ENCODE measurements around the gene EPS8. TPM values are rescaled to one million over a fixed set of nuclear protein-coding genes. Genes with fewer than 3 reads are reported as not detected.
A peak's percentile ranks its signal among the peaks of the same experiment; 100 is the strongest.

Gene EPS8
- polyA plus RNA-seq, 1 of the 3 experiments (the other 2 are of a cell fraction) = 19.8 TPM

GRCh38 chr12:15800278-15800677, 11.1 kb upstream of the EPS8 start (continued):
- TF ChIP-seq RAD21 (IDR thresholded peaks at IDR 0.05; ENCODE audit: low read length) = no peak

GRCh38 chr12:15797818-15798217, 8.6 kb upstream of the EPS8 start:
- WGBS (ENCODE audit: low lambda C conversion rate) = 38% methylated on average over 3 of the region's 3 CpGs

GRCh38 chr12:15796493-15797141, 7.4 kb upstream of the EPS8 start:
- Histone ChIP-seq H3K4me3 (ENCODE audit: low read depth in 2 of 2, low read length in 1 of 2) (no peak overlapping the region), H3K9me2 (no peaks in the 10 kb centered on the region), H3K9ac (no peak overlapping the region), H3K4me2 (no peak overlapping the region), H4K20me1 (ENCODE audit: insufficient read depth) (no peaks in the 10 kb centered on the region), H3K4me1 (ENCODE audit: control insufficient read depth in 1 of 2, insufficient read depth in 2 of 2, low read depth in 1 of 2, low read length in 1 of 2) (peaks cover 0 to 17% of the 10 kb centered on the region in 2 experiments; a peak in 2 of 4 replicates), H3K36me3 (replicated peaks in 1 of 2; ENCODE audit: control insufficient read depth in 1 of 2, insufficient read depth in 2 of 2, low read length in 1 of 2) (no peaks in the 10 kb centered on the region), H3K79me2 (ENCODE audit: insufficient read depth) (no peaks in the 10 kb centered on the region), H3K9me3 (no peaks in the 10 kb centered on the region), H2AFZ (ENCODE audit: low read depth) (no peak overlapping the region), H3K27me3 (ENCODE audit: insufficient read depth) (no peaks in the 10 kb centered on the region), H3K27ac (ENCODE audit: low read depth in 2 of 2, low read length in 1 of 2) (no peak overlapping the region), H3F3A (replicated peaks; ENCODE audit: insufficient read depth) (no peaks in the 10 kb centered on the region)
- 62% methylated on average over 4 of the region's 4 CpGs for WGBS (ENCODE audit: low lambda C conversion rate)
- CTCF ChIA-PET = interaction anchor here (1.3 to 1.6 kb wide), 3 partner anchors 15 to 32 kb away, joined by 3 read pairs; no protein-coding TSS in a partner anchor
- no peak for DNase-seq
- POLR2A ChIA-PET = no interaction called here
- TF ChIP-seq REST (IDR thresholded peaks at IDR 0.05; ENCODE audit: low read depth, low read length) (no peak), RFX5 (IDR thresholded peaks at IDR 0.05; ENCODE audit: low read length) (no peak), POLR2AphosphoS5 (IDR thresholded peaks at IDR 0.05; ENCODE audit: low read depth, low read length) (no peak), NRF1 (IDR thresholded peaks at IDR 0.05; ENCODE audit: low read depth, low read length) (no peak), GATA2 (CRISPR knock-in tag; IDR thresholded peaks at IDR 0.05) (no peak), ZBTB33 (IDR thresholded peaks at IDR 0.05; ENCODE audit: borderline replicate concordance, low read depth) (0 out of 2 replicates have a peak, but pooled peaks have one; percentile 34), NFIC (IDR thresholded peaks at IDR 0.05; ENCODE audit: borderline replicate concordance) (peak; percentile 20; the same call in 1 of the 2 replicates), RAD21 (IDR thresholded peaks at IDR 0.05; ENCODE audit: low read length) (no peak), FOXJ3 (CRISPR knock-in tag; IDR thresholded peaks at IDR 0.05) (no peak), EP300 (IDR thresholded peaks at IDR 0.05; ENCODE audit: borderline replicate concordance in 1 of 2, low read depth in 1 of 2, low read length in 1 of 2) (peak in 1 of 2 experiments; percentile 75; a peak in 2 of 4 replicates), USF2 (IDR thresholded peaks at IDR 0.05; ENCODE audit: borderline replicate concordance, low read depth, low read length) (no peak), ELF1 (IDR thresholded peaks at IDR 0.05) (no peak), RCOR1 (IDR thresholded peaks at IDR 0.05; ENCODE audit: low read length) (no peak), MAX (IDR thresholded peaks at IDR 0.05; ENCODE audit: low read depth) (no peak), MXI1 (IDR thresholded peaks at IDR 0.05; ENCODE audit: low read depth, low read length) (no peak), CHD2 (IDR thresholded peaks at IDR 0.05; ENCODE audit: low read length, partially characterized antibody) (no peak), TCF12 (IDR thresholded peaks at IDR 0.05) (peak; percentile 83), JUND (IDR thresholded peaks at IDR 0.05) (peak; percentile 77)

More at GRCh38 chr12:15797818-15798217, 8.6 kb upstream of the EPS8 start:
- DNase-seq = no peak
- H3K27ac ChIP-seq (ENCODE audit: low read depth in 2 of 2, low read length in 1 of 2) = no peak overlapping the region
- TF ChIP-seq TEAD4 (IDR thresholded peaks at IDR 0.05; ENCODE audit: borderline replicate concordance, insufficient read depth) = no peak
- 0 out of 2 replicates have a peak, but pooled peaks have one; percentile 13 for TF ChIP-seq FOSL2 (IDR thresholded peaks at IDR 0.05; ENCODE audit: borderline replicate concordance, low read depth)
- H3K4me2 ChIP-seq = no peak overlapping the region
- no peaks in the 10 kb centered on the region for H3K27me3 ChIP-seq (ENCODE audit: insufficient read depth)
- no peaks in the 10 kb centered on the region for H3F3A ChIP-seq (replicated peaks; ENCODE audit: insufficient read depth)
- no peaks in the 10 kb centered on the region for H3K79me2 ChIP-seq (ENCODE audit: insufficient read depth)
- H3K4me1 ChIP-seq (ENCODE audit: control insufficient read depth in 1 of 2, insufficient read depth in 2 of 2, low read depth in 1 of 2, low read length in 1 of 2) = peaks cover 0 to 17% of the 10 kb centered on the region in 2 experiments; a peak in 2 of 4 replicates
- no peaks in the 10 kb centered on the region for H3K36me3 ChIP-seq (replicated peaks in 1 of 2; ENCODE audit: control insufficient read depth in 1 of 2, insufficient read depth in 2 of 2, low read length in 1 of 2)
- H3K9me3 ChIP-seq = no peaks in the 10 kb centered on the region
- H3K4me3 ChIP-seq (ENCODE audit: low read depth in 2 of 2, low read length in 1 of 2) = no peak overlapping the region
- CTCF ChIA-PET = interaction anchor here (0.6 kb wide), 1 partner anchor 1797 kb away, joined by 4 read pairs; no protein-coding TSS in a partner anchor
- no peak overlapping the region for H3K9ac ChIP-seq
- H2AFZ ChIP-seq (ENCODE audit: low read depth) = no peak overlapping the region
- no peaks in the 10 kb centered on the region for H4K20me1 ChIP-seq (ENCODE audit: insufficient read depth)
- POLR2A ChIA-PET = no interaction called here
- no peaks in the 10 kb centered on the region for H3K9me2 ChIP-seq

All from SK-N-SH (cell line).